DMS53 (cell line): ENCODE measurements around the gene EPB41L2.

ENCODE experiments used
- DNase-seq: peaks from one replicate; lab custom pipeline; 2025; lab: John Stamatoyannopoulos, UW

EPB41L2 gene

DNA sequence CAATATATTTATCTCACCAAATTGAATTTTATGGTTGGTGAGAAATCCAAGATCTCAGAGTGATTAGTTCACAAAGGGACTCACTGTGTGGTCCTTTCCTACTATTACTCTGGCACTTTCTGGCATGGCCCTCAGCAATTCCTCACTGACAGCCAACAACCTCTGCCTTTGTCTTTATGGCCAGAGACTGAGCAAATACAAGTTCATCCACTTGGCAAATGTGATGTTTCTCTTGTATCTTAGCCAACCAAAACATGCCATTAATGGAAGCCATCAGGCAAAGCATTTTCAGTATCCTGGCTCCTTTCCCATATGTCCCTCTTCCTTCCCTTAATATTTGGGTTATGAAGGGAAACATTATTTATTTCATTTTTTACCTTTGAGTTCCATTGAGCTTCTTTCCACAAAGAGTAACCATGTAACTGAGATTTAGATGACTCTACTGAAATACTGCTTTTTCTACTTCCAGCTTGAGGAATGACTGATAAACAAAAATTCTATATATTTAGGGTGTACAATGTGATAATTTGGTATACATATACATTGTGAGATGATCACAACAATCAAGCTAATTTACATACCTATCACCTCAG lies 266.6 kb downstream of the EPB41L2 start:
- DNase-seq, result no peak

GRCh38 chr6:130794738-130795137 lies 268.3 kb downstream of the EPB41L2 start:
- no peak for DNase-seq

GRCh38 chr6:130794010-130794697 lies 268.9 kb downstream of the EPB41L2 start:
- DNase-seq, result no peak
